H1 (cell line): Measurements from ENCODE around the gene LAX1. TPM values are rescaled to one million over a fixed set of nuclear protein-coding genes. Genes with fewer than 3 reads are reported as not detected.

Source experiments
- CTCF ChIA-PET: fragments of 300-600 bp; sonication (Branson Sonifier 250); formaldehyde crosslinking; loops from one replicate; lab custom pipeline; 2021; ENCODE audit not compliant: partially characterized antibody; lab: Charles Lee
- POLR2A ChIA-PET: fragments of 300-600 bp; sonication (Branson Sonifier 250); formaldehyde crosslinking; loops from one replicate; lab custom pipeline; 2021; ENCODE audit warnings: inconsistent platforms; ENCODE audit not compliant: partially characterized antibody; lab: Charles Lee
- DNase-seq, 2 experiments: peaks; one replicate each; pipeline versions ENCODE4 v3.0.0 to v3.0.0-alpha.2; 2010 to 2022; ENCODE audit warnings: low spot score in 2 of 2, low read depth in 1 of 2, mixed read lengths in 1 of 2
- FAIRE-seq: peaks from 2 replicates; lab custom pipeline; 2011; peaks lifted over from hg19 to GRCh38; lab: Jason Lieb, UNC
- H2AFZ ChIP-seq: 2 replicates; pipeline ENCODE4 v1.8.1; 2012; ENCODE audit warnings: low read length, inconsistent platforms
- H2AK5ac ChIP-seq: 2 replicates; pipeline ENCODE4 v1.6.1; 2013; ENCODE audit warnings: low read depth, low read length
- H2BK120ac ChIP-seq: replicated peaks from 2 replicates; pipeline ENCODE3; 2013; ENCODE audit warnings: low read depth, low read length, inconsistent platforms
- H2BK12ac ChIP-seq: 2 replicates; pipeline ENCODE4 v1.6.1; 2013; ENCODE audit warnings: low read depth, low read length
- H2BK15ac ChIP-seq: 2 replicates; pipeline ENCODE4 v1.6.1; 2013; ENCODE audit warnings: low read length
- H2BK20ac ChIP-seq: 2 replicates; pipeline ENCODE4 v1.6.1; 2013; ENCODE audit warnings: low read length
- H2BK5ac ChIP-seq: 2 replicates; pipeline ENCODE4 v1.6.1; 2013; ENCODE audit warnings: low read depth, low read length
- H3K14ac ChIP-seq: 2 replicates; pipeline ENCODE4 v1.6.1; 2013; ENCODE audit warnings: inconsistent platforms; ENCODE audit not compliant: insufficient read length
- H3K18ac ChIP-seq: 2 replicates; pipeline ENCODE4 v1.6.1; 2013; ENCODE audit warnings: low read length; ENCODE audit errors: extremely low read depth
- H3K23ac ChIP-seq: 2 replicates; pipeline ENCODE4 v1.6.1; 2013; ENCODE audit warnings: inconsistent platforms; ENCODE audit not compliant: insufficient read length
- H3K23me2 ChIP-seq: 2 replicates; pipeline ENCODE4 v1.6.1; 2013; ENCODE audit warnings: low read depth, low read length
- H3K27ac ChIP-seq: 2 replicates; pipeline ENCODE4 v1.6.1; 2011; ENCODE audit warnings: low read depth, low read length, inconsistent platforms
- H3K27me3 ChIP-seq, 4 experiments: replicated peaks in 1 of 4; 1 replicate in 1 of 4; 2 replicates in 3 of 4; pipeline versions ENCODE4 v1.6.1 to v1.8.1; 2011 to 2013; ENCODE audit warnings: low read length in 3 of 4, mild to moderate bottlenecking in 3 of 4, inconsistent platforms in 2 of 4, mixed read lengths in 2 of 4, moderate library complexity in 1 of 4; ENCODE audit not compliant: control insufficient read depth in 3 of 4, insufficient read depth in 3 of 4; ENCODE audit errors: extremely low read depth in 1 of 4
- H3K36me3 ChIP-seq, 4 experiments: 2 replicates each; pipeline versions ENCODE4 v1.6.1 to v1.8.1; 2011 to 2013; ENCODE audit warnings: mild to moderate bottlenecking in 4 of 4, low read length in 3 of 4, moderate library complexity in 2 of 4, control low read depth in 1 of 4, inconsistent platforms in 1 of 4; ENCODE audit not compliant: insufficient read depth in 4 of 4, control insufficient read depth in 2 of 4
- H3K4ac ChIP-seq: replicated peaks from 2 replicates; pipeline ENCODE3; 2013; ENCODE audit warnings: low read length, low read depth, mixed read lengths, inconsistent platforms; ENCODE audit not compliant: insufficient read length
- H3K4me1 ChIP-seq, 4 experiments: replicated peaks in 1 of 4; 1 replicate in 1 of 4; 2 replicates in 3 of 4; pipeline versions ENCODE4 v1.6.1 to v1.8.1; 2011 to 2013; ENCODE audit warnings: low read length in 3 of 4, inconsistent platforms in 2 of 4, mixed read lengths in 1 of 4; ENCODE audit not compliant: insufficient read depth in 4 of 4, control insufficient read depth in 3 of 4
- H3K4me2 ChIP-seq, 2 experiments: 2 replicates each; pipeline versions ENCODE4 v1.6.1 to v1.8.1; 2011 to 2013; ENCODE audit warnings: low read depth in 2 of 2, low read length in 2 of 2, control low read depth in 1 of 2, inconsistent platforms in 1 of 2, mild to moderate bottlenecking in 1 of 2; ENCODE audit not compliant: insufficient read depth in 1 of 2
- H3K4me3 ChIP-seq, 4 experiments: fragments of 200-600, 300-600 bp in 1 of 4; sonication (generic), shearing (Covaris generic), sonication (Bioruptor Twin) in 1 of 4; 2 replicates each; pipeline versions ENCODE4 v1.5.1 to v1.8.1; 2011 to 2016; ENCODE audit warnings: low read length in 4 of 4, low read depth in 3 of 4, control low read depth in 2 of 4, inconsistent platforms in 2 of 4, mild to moderate bottlenecking in 2 of 4, mixed read lengths in 1 of 4, moderate library complexity in 1 of 4; ENCODE audit not compliant: insufficient read depth in 2 of 4; ENCODE audit errors: extremely low read depth in 1 of 4
- H3K56ac ChIP-seq: replicated peaks from 2 replicates; pipeline ENCODE3; 2013; ENCODE audit warnings: low read depth, mild to moderate bottlenecking, mixed read lengths, low read length, inconsistent platforms; ENCODE audit not compliant: insufficient read length
- H3K79me1 ChIP-seq: 2 replicates; pipeline ENCODE4 v1.6.1; 2013; ENCODE audit warnings: low read depth, low read length, control low read depth
- H3K79me2 ChIP-seq, 2 experiments: 2 replicates each; pipeline versions ENCODE4 v1.6.1 to v1.8.1; 2012 to 2013; ENCODE audit warnings: low read length in 2 of 2, mild to moderate bottlenecking in 2 of 2, inconsistent platforms in 1 of 2; ENCODE audit not compliant: insufficient read depth in 2 of 2, control insufficient read depth in 1 of 2
- H3K9ac ChIP-seq, 4 experiments: replicated peaks in 1 of 4; 1 replicate in 1 of 4; 2 replicates in 3 of 4; pipeline versions ENCODE4 v1.6.1 to v1.8.1; 2011 to 2013; ENCODE audit warnings: low read depth in 3 of 4, low read length in 3 of 4, control low read depth in 2 of 4, mild to moderate bottlenecking in 2 of 4, moderate library complexity in 2 of 4, inconsistent platforms in 1 of 4; ENCODE audit errors: extremely low read depth in 1 of 4
- H3K9me3 ChIP-seq, 2 experiments: 2 replicates each; pipeline versions ENCODE4 v1.6.1 to v1.8.1; 2012 to 2013; ENCODE audit warnings: mild to moderate bottlenecking in 2 of 2, moderate library complexity in 2 of 2, control low read depth in 1 of 2, inconsistent platforms in 1 of 2, low read depth in 1 of 2, low read length in 1 of 2, mixed read lengths in 1 of 2; ENCODE audit not compliant: insufficient read depth in 2 of 2
- H4K20me1 ChIP-seq, 2 experiments: replicated peaks in 1 of 2; 2 replicates each; pipeline versions ENCODE3 to v1.8.1; 2011 to 2013; ENCODE audit warnings: inconsistent platforms in 2 of 2, low read length in 2 of 2, mild to moderate bottlenecking in 1 of 2; ENCODE audit not compliant: insufficient read depth in 2 of 2, control insufficient read depth in 1 of 2
- H4K5ac ChIP-seq: 2 replicates; pipeline ENCODE4 v1.6.1; 2013; ENCODE audit warnings: low read length, low read depth, mixed read lengths, inconsistent platforms; ENCODE audit not compliant: insufficient read length
- H4K8ac ChIP-seq: 2 replicates; pipeline ENCODE4 v1.8.0; 2013; ENCODE audit warnings: mild to moderate bottlenecking, moderate library complexity, low read length, inconsistent platforms; ENCODE audit not compliant: insufficient read depth; ENCODE audit errors: extremely low read depth
- H4K91ac ChIP-seq: replicated peaks from 2 replicates; pipeline ENCODE3; 2013; ENCODE audit warnings: low read length, mixed read lengths, inconsistent platforms; ENCODE audit not compliant: insufficient read length
- NRF1 ChIP-seq: IDR thresholded peaks from 2 replicates; pipeline ENCODE4 v1.6.1; 2011; ENCODE audit warnings: mild to moderate bottlenecking, low read depth, low read length, improper control_type of control experiment
- RAD21 ChIP-seq, 2 experiments: IDR thresholded peaks in 1 of 2; conservative IDR thresholded peaks in 1 of 2; 2 replicates each; pipeline ENCODE4 v1.6.1; 2011; ENCODE audit warnings: low read depth in 2 of 2, low read length in 2 of 2, improper control_type of control experiment in 1 of 2, inconsistent platforms in 1 of 2, mild to moderate bottlenecking in 1 of 2, moderate library complexity in 1 of 2
- TAF1 ChIP-seq: IDR thresholded peaks from 2 replicates; pipeline ENCODE4 v1.6.1; 2011; ENCODE audit warnings: mild to moderate bottlenecking, low read depth, low read length
- WGBS, 2 experiments: shearing (Covaris generic) in 1 of 2; methylation state at CpG; one replicate each; pipeline versions ENCODE4 v1.1.6 to v1.1.7; 2013 to 2015; ENCODE audit warnings: low lambda C conversion rate in 2 of 2, mixed read lengths in 2 of 2, inconsistent platforms in 1 of 2, low coverage in 1 of 2, missing lambda C conversion rate in 1 of 2; ENCODE audit not compliant: insufficient replicate concordance in 2 of 2, insufficient coverage in 1 of 2, insufficient read length in 1 of 2; ENCODE audit errors: extremely low coverage in 1 of 2, missing lambda C conversion rate in 1 of 2; 5-methylcytosine and 5-hydroxymethylcytosine counted together
- polyA plus RNA-seq, 7 experiments: library from polyadenylated mRNA; depleted of rRNA in 3 of 7; stranded (reverse) in 5 of 7; unstranded in 2 of 7; fragments of >200 nt in 5 of 7; fragments of 200-250 nt in 2 of 7; gene quantifications; 1 replicate in 5 of 7; 2 replicates in 1 of 7; 4 replicates in 1 of 7; pipeline versions ENCODE4 v1.2.1 to v1.2.3, GENCODE V29; 2011 to 2013; ENCODE audit warnings: missing spikeins in 2 of 7, mixed read lengths in 2 of 7
- total RNA-seq: library from RNA; stranded (reverse); fragmentation: NEBNext Ultra II Directional; extraction: Animal tissue kit (Norgen Biotek cat#: 25700); gene quantifications from 2 replicates; pipeline ENCODE4 v1.2.1, GENCODE V29; 2021

The LAX1 gene
- total and polyA plus RNA-seq, 2 of the 8 experiments (the other 6 are each of a cell fraction or from before 2014, with no cell fraction given) = 0.11 TPM; not detected in 1

- H3K4me1 ChIP-seq = no peaks in the 10 kb centered on the region
- 97% methylated on average over 2 of the region's 2 CpGs; no CpG with 5 or more reads in 1 of the 2 experiments for WGBS, 2 experiments
- H2BK20ac ChIP-seq = no peak overlapping the region
- H3K36me3 ChIP-seq = peaks cover 2 to 35% (median 12%) of the 10 kb centered on the region in 4 experiments; a peak in 5 of 8 replicates
- H4K91ac ChIP-seq = no peak overlapping the region
- no peak overlapping the region for H3K56ac ChIP-seq
- no peak overlapping the region for H2AK5ac ChIP-seq
- CTCF ChIA-PET = interaction anchor here (0.5 to 0.6 kb wide), 3 partner anchors 21 to 313 kb away, joined by 3 to 5 read pairs (median 3); no protein-coding TSS in a partner anchor
- H3K27me3 ChIP-seq = no peaks in the 10 kb centered on the region
- no peak overlapping the region for H3K4ac ChIP-seq
- H2BK15ac ChIP-seq = no peak overlapping the region
- no peak overlapping the region for H3K9ac ChIP-seq
- POLR2A ChIA-PET = interaction anchor here (0.9 to 1.4 kb wide), 3 partner anchors 8 to 52 kb away, joined by 4 to 5 read pairs (median 4); no protein-coding TSS in a partner anchor
- FAIRE-seq = no peak
- no peak overlapping the region for H3K18ac ChIP-seq
- H4K8ac ChIP-seq = no peak overlapping the region
- H4K5ac ChIP-seq = no peak overlapping the region
- H3K23ac ChIP-seq = no peak overlapping the region
- H3K14ac ChIP-seq = no peak overlapping the region
- no peak overlapping the region for H3K27ac ChIP-seq
- no peaks in the 10 kb centered on the region for H3K23me2 ChIP-seq
- H3K79me1 ChIP-seq = peaks cover 5% of the 10 kb centered on the region
- H3K79me2 ChIP-seq = peaks cover 0 to 69% of the 10 kb centered on the region in 2 experiments; a peak in 3 of 4 replicates
- no peak overlapping the region for H3K4me2 ChIP-seq
- no peak overlapping the region for H2BK5ac ChIP-seq
- no peaks in the 10 kb centered on the region for H3K9me3 ChIP-seq
- no peak overlapping the region for H2BK12ac ChIP-seq
- no peak overlapping the region for H2AFZ ChIP-seq
- H4K20me1 ChIP-seq = peaks cover 0 to 2% of the 10 kb centered on the region in 2 experiments
- DNase-seq = no peak
- H3K4me3 ChIP-seq = no peak overlapping the region
- no peak overlapping the region for H2BK120ac ChIP-seq
- TF ChIP-seq TAF1 (no peak), NRF1 (no peak), RAD21 (IDR thresholded peaks at IDR 0.05 in 1 of 2, conservative IDR thresholded peaks at IDR 0.05 in 1 of 2; ENCODE audit: low read depth in 2 of 2, low read length in 2 of 2) (no peak)
Observed at GRCh38 chr1:203807196-203807595, 42.2 kb downstream of the LAX1 start.
